ENCODE results near the gene NELL2. TPM values are rescaled to one million over a fixed set of nuclear protein-coding genes. Genes with fewer than 3 reads are reported as not detected.
"Not testable (repeated sequence)": the region's sequence is repeated elsewhere in the genome, so short reads cannot be mapped to it uniquely, and the experiment has no call there.

NELL2 gene
- 6.6 TPM for total RNA-seq
- long read RNA-seq, partial matches to known transcripts: 1 of 9 reads
- long read RNA-seq, other reads (novel, unspliced or antisense): 0 of 9 reads

DNA sequence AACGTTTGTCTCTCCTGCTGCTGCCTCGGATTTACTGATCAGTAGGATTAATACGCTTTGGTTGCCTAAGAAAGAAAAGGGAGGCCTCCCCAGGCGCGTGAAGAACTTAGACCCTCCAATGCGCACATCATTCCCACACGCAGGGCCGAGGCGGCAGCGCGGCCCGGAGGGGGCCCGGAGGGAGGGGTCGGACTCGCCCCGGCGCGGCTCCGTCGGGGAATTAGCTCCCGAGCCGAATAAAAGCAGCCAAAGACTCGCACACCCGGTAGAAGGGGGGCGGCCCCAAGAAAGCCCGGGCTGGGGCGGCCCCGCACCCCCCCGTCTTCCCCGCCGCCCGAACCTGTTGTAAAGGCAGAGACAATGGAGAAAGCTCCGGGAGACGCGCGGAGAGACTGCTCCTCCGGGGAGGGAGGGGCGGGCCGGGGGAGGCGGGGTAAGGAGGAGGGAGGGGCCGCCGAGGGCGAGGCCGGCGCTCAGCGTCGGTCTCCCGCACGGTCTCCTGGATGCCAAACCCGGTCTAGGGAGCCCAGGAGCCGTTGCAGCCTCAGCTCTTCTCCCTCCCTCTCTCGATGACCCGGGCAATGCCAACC, at the start of gene NELL2:
NELL2 (minus strand) TSS at position 362 of the 590 bp plus-strand sequence. CDS start 446 bp downstream, outside the sequence.
- DNase-seq: peak; percentile 47
- ATAC-seq: peak; percentile 86 to 89
- TF ChIP-seq, protein P1, sequence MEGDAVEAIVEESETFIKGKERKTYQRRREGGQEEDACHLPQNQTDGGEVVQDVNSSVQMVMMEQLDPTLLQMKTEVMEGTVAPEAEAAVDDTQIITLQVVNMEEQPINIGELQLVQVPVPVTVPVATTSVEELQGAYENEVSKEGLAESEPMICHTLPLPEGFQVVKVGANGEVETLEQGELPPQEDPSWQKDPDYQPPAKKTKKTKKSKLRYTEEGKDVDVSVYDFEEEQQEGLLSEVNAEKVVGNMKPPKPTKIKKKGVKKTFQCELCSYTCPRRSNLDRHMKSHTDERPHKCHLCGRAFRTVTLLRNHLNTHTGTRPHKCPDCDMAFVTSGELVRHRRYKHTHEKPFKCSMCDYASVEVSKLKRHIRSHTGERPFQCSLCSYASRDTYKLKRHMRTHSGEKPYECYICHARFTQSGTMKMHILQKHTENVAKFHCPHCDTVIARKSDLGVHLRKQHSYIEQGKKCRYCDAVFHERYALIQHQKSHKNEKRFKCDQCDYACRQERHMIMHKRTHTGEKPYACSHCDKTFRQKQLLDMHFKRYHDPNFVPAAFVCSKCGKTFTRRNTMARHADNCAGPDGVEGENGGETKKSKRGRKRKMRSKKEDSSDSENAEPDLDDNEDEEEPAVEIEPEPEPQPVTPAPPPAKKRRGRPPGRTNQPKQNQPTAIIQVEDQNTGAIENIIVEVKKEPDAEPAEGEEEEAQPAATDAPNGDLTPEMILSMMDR (IDR thresholded peaks at IDR 0.05): no peak
- peak within 1 kb of the TSS; percentile 56 for H3K4me3 ChIP-seq
- no peaks in the 10 kb centered on the region for H3K36me3 ChIP-seq
- intact Hi-C loops (cut with DNase I): no loop called here
- peaks cover 3% of the 10 kb centered on the region for H3K9me3 ChIP-seq
- peaks cover 19% of the 10 kb centered on the region for H3K4me1 ChIP-seq
- H3K27ac ChIP-seq: no peak within 1 kb of the TSS
- peaks cover 55% of the 10 kb centered on the region for H3K27me3 ChIP-seq (ENCODE audit: low read depth)

DNA sequence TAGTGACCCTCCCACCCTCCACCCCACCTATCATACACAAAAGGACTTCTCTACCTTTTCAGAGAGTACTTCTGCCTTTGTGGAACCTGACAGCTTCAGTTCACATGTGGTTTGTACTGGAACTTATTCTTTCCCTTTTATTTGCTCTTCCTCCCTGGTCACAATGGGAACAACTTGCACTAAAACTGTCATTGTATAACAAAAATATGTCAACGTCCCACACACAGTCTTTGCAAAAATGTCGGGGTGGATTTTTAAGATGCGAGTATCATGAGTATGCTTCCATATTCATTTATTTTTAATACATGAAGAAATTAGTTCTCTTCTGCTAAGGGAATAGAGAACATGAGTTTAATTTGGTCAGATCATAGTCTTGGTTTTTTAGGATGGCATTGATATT, 45.6 kb upstream of the NELL2 start:
- H3K27me3 ChIP-seq (ENCODE audit: low read depth): no peaks in the 10 kb centered on the region
- no peak overlapping the region for H3K27ac ChIP-seq
- intact Hi-C loops (cut with DNase I): no loop called here
- no peak overlapping the region for H3K4me3 ChIP-seq
- H3K36me3 ChIP-seq: no peaks in the 10 kb centered on the region
- ATAC-seq (no peak), DNase-seq (no peak)
- TF ChIP-seq, protein P1 (IDR thresholded peaks at IDR 0.05): no peak
- no peaks in the 10 kb centered on the region for H3K9me3 ChIP-seq
- no peaks in the 10 kb centered on the region for H3K4me1 ChIP-seq

DNA sequence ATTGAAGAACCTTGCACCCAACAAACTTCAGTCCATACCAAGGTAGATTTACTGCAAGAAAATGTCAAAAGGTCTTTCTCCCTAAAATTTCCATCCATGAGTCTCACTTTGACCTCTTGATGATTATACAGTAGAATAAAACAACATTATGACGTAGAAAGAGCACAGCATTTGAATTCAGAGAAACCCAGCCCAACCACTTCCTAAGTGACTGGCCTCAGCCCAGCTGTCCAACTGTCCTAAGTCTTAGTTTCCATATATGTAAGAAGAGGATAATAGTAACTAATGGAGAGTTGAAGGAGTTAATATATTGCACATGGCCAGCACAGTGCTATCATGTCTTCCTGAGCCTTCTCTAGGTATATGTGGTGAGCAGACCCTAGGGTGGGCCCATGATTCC, 41.0 kb upstream of the NELL2 start:
- no peaks in the 10 kb centered on the region for H3K4me1 ChIP-seq
- no peaks in the 10 kb centered on the region for H3K9me3 ChIP-seq
- DNase-seq (no peak), ATAC-seq (no peak)
- intact Hi-C loops (cut with DNase I): no loop called here
- no peak overlapping the region for H3K27ac ChIP-seq
- TF ChIP-seq, protein P1 (IDR thresholded peaks at IDR 0.05): no peak
- no peaks in the 10 kb centered on the region for H3K27me3 ChIP-seq (ENCODE audit: low read depth)
- H3K4me3 ChIP-seq: no peak overlapping the region
- no peaks in the 10 kb centered on the region for H3K36me3 ChIP-seq

DNA sequence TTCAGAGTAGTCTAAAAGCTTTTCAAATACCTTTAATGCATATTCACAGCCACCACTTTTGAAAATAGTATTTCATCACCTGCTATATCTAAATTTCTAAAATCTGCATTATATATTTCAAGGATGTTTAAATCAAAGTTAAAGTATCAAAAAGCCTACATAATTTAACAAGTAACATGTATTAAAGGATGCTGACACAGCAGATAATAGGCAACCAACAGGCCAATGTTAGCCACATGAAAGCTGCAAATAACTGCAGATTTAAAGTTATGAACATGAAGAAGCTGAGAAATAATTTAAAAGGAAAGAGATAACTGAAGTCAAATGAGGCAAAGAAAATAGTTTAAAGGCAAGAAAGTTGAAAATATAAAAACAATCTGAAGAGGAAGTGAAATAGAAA, 39.8 kb upstream of the NELL2 start:
- intact Hi-C loops (cut with DNase I): no loop called here
- ATAC-seq (no peak), DNase-seq (no peak)
- H3K27me3 ChIP-seq (ENCODE audit: low read depth): no peaks in the 10 kb centered on the region
- no peaks in the 10 kb centered on the region for H3K36me3 ChIP-seq
- no peaks in the 10 kb centered on the region for H3K4me1 ChIP-seq
- H3K4me3 ChIP-seq: no peak overlapping the region
- TF ChIP-seq, protein P1 (IDR thresholded peaks at IDR 0.05): no peak
- no peak overlapping the region for H3K27ac ChIP-seq
- H3K9me3 ChIP-seq: no peaks in the 10 kb centered on the region

DNA sequence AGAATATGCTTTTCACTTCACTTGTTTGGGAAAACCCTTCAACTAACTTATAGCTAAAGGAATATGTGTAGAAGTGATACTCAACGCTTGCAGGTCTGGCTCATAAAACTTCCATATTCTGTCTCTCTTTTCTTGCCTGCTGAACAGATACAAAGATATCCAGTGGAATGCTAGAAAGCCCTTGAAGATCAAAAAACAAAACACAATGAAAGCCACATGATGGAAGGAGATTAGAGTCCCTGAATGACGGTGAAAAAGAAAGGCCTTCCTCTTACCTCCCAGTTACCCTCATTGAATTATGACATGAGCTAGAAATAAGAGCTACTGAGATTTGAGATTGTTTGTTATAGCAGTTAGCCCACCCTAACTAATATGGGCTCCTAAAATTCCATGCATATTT, 28.2 kb upstream of the NELL2 start:
- intact Hi-C loops (cut with DNase I): no loop called here
- no peaks in the 10 kb centered on the region for H3K27me3 ChIP-seq (ENCODE audit: low read depth)
- no peak overlapping the region for H3K27ac ChIP-seq
- ATAC-seq (no peak), DNase-seq (no peak)
- no peak overlapping the region for H3K4me3 ChIP-seq
- H3K4me1 ChIP-seq: no peaks in the 10 kb centered on the region
- TF ChIP-seq, protein P1 (IDR thresholded peaks at IDR 0.05): no peak
- no peaks in the 10 kb centered on the region for H3K36me3 ChIP-seq
- H3K9me3 ChIP-seq: peaks cover 7% of the 10 kb centered on the region

DNA sequence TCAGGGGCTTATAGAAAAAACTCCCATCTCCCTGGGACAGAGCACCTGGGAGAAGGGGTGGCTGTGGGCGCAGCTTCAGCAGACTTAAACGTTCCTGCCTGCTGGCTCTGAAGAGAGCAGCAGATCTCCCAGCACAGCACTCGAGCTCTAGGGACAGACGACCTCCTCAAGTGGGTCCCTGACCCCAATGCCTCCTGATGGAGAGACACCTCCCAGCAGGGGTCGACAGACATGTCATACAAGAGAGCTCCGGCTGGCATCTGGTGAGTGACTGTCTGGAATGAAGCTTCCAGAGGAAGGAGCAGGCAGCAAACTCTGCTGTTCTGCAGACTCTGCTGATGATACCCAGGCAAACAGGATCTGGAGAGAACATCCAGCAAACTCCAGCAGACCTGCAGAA, 22.0 kb upstream of the NELL2 start:
- H3K36me3 ChIP-seq; DNase-seq; intact Hi-C loops (cut with DNase I); H3K9me3 ChIP-seq; ATAC-seq; H3K27me3 ChIP-seq (ENCODE audit: low read depth); H3K4me1 ChIP-seq; H3K4me3 ChIP-seq; H3K27ac ChIP-seq: not testable (repeated sequence)
